OCI-LY1 (cell line): ENCODE results near the gene CARS1.

Source experiments
- H2AFZ ChIP-seq: fragments of 200-600 bp; sonication (generic), shearing (Covaris generic); 2 replicates; pipeline ENCODE4 v1.6.0; 2014; ENCODE audit warnings: antibody characterized with exemption, mild to moderate bottlenecking, low read length
- H3F3A ChIP-seq: fragments of 200-600 bp; sonication (generic), shearing (Covaris generic); 2 replicates; pipeline ENCODE4 v1.6.0; 2014; ENCODE audit warnings: mild to moderate bottlenecking, antibody characterized with exemption, low read length, moderate library complexity; ENCODE audit not compliant: insufficient read depth
- H3K27ac ChIP-seq: fragments of 200-600 bp; sonication (generic); 2 replicates; pipeline ENCODE4 v1.5.1; 2014; ENCODE audit warnings: low read length, mixed run types, mild to moderate bottlenecking, low read depth; ENCODE audit not compliant: poor library complexity, severe bottlenecking
- H3K27me3 ChIP-seq: fragments of 200-600 bp; sonication (generic); 2 replicates; pipeline ENCODE4 v1.6.0; 2014; ENCODE audit warnings: antibody characterized with exemption, mild to moderate bottlenecking, low read length, moderate library complexity; ENCODE audit not compliant: insufficient read depth
- H3K36me3 ChIP-seq: fragments of 200-600 bp; sonication (generic); 2 replicates; pipeline ENCODE4 v1.6.1; 2014; ENCODE audit warnings: mild to moderate bottlenecking, antibody characterized with exemption, low read length, moderate library complexity, mixed read lengths; ENCODE audit not compliant: insufficient read depth
- H3K4me1 ChIP-seq: fragments of 200-600 bp; sonication (generic); 2 replicates; pipeline ENCODE4 v1.5.1; 2014; ENCODE audit warnings: mild to moderate bottlenecking, low read length, moderate library complexity; ENCODE audit not compliant: insufficient read depth, severe bottlenecking
- H3K4me2 ChIP-seq: fragments of 200-600 bp; sonication (generic), shearing (Covaris generic); 2 replicates; pipeline ENCODE4 v1.6.1; 2014; ENCODE audit warnings: low read length
- H3K4me3 ChIP-seq: fragments of 200-600 bp; sonication (generic); 2 replicates; pipeline ENCODE4 v1.5.1; 2014; ENCODE audit warnings: low read length, low read depth, mild to moderate bottlenecking, mixed read lengths; ENCODE audit not compliant: poor library complexity, severe bottlenecking
- H3K79me2 ChIP-seq: fragments of 200-600 bp; shearing (Covaris generic); 2 replicates; pipeline ENCODE4 v1.6.1; 2016; ENCODE audit warnings: mixed run types, low read length, mixed read lengths; ENCODE audit not compliant: insufficient read depth
- H3K9ac ChIP-seq: fragments of 200-600 bp; sonication (generic), shearing (Covaris generic); 2 replicates; pipeline ENCODE4 v1.6.1; 2014; ENCODE audit warnings: mild to moderate bottlenecking, low read length, mixed read lengths
- H3K9me2 ChIP-seq: fragments of 200-600 bp; sonication (generic), shearing (Covaris generic); 2 replicates; pipeline ENCODE4 v1.6.1; 2014; ENCODE audit warnings: low read depth, mild to moderate bottlenecking, low read length, mixed read lengths
- H3K9me3 ChIP-seq: fragments of 200-600 bp; shearing (Covaris generic); 2 replicates; pipeline ENCODE4 v1.6.1; 2014; ENCODE audit warnings: low read length, mixed read lengths
- H4K20me1 ChIP-seq: fragments of 200-600 bp; sonication (generic), shearing (Covaris generic); 2 replicates; pipeline ENCODE4 v1.6.0; 2016; ENCODE audit warnings: mild to moderate bottlenecking, low read length; ENCODE audit not compliant: insufficient read depth
- EZH2 ChIP-seq: fragments of 200-600 bp; sonication (generic), shearing (Covaris generic); IDR thresholded peaks from 2 replicates; pipeline ENCODE4 v1.8.0; 2017; ENCODE audit warnings: borderline replicate concordance, mixed run types, mild to moderate bottlenecking, antibody characterized with exemption, low read length, moderate library complexity, mixed read lengths
- TF ChIP-seq, protein P1 (sequence below): fragments of 200-600 bp; sonication (generic), shearing (Covaris generic); IDR thresholded peaks from 2 replicates; pipeline ENCODE4 v1.5.1; 2017; ENCODE audit warnings: mild to moderate bottlenecking, antibody characterized with exemption, low read length, moderate library complexity, mixed read lengths

CARS1 gene

DNA sequence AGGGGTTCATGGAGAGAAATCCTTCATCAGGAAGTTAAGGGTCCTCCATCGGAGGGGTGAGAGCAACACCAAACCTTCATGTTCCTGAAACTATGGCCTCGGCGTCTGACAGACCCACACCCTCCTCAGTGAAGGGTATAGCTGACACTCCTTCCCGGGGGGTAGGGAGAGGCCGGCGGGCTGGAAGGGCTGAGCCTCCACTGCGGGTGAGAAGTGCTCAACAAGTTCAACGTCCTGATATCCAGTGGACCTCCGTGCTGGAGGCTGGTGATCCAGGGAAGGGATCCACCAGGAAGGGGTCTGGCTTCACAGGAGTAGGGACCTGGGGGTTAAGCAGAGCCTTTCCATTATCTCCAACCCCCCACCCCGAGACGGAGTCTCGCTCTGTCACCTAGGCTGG lies 12.3 kb downstream of the CARS1 start:
- Histone ChIP-seq H3K9ac (no peak overlapping the region), H3K27ac (no peak overlapping the region), H3K4me2 (no peak overlapping the region), H3K9me3 (no peaks in the 10 kb centered on the region), H3K4me3 (no peak overlapping the region), H3K79me2 (peaks cover 3% of the 10 kb centered on the region; the same call in 1 of the 2 replicates), H3K27me3 (no peaks in the 10 kb centered on the region), H4K20me1 (no peaks in the 10 kb centered on the region), H2AFZ (no peak overlapping the region), H3F3A (no peaks in the 10 kb centered on the region), H3K36me3 (peaks cover 21% of the 10 kb centered on the region; the same call in 1 of the 2 replicates), H3K9me2 (no peaks in the 10 kb centered on the region), H3K4me1 (peaks cover 8% of the 10 kb centered on the region)
- TF ChIP-seq, protein P1, sequence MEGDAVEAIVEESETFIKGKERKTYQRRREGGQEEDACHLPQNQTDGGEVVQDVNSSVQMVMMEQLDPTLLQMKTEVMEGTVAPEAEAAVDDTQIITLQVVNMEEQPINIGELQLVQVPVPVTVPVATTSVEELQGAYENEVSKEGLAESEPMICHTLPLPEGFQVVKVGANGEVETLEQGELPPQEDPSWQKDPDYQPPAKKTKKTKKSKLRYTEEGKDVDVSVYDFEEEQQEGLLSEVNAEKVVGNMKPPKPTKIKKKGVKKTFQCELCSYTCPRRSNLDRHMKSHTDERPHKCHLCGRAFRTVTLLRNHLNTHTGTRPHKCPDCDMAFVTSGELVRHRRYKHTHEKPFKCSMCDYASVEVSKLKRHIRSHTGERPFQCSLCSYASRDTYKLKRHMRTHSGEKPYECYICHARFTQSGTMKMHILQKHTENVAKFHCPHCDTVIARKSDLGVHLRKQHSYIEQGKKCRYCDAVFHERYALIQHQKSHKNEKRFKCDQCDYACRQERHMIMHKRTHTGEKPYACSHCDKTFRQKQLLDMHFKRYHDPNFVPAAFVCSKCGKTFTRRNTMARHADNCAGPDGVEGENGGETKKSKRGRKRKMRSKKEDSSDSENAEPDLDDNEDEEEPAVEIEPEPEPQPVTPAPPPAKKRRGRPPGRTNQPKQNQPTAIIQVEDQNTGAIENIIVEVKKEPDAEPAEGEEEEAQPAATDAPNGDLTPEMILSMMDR, result no peak
- no peak for TF ChIP-seq EZH2

DNA sequence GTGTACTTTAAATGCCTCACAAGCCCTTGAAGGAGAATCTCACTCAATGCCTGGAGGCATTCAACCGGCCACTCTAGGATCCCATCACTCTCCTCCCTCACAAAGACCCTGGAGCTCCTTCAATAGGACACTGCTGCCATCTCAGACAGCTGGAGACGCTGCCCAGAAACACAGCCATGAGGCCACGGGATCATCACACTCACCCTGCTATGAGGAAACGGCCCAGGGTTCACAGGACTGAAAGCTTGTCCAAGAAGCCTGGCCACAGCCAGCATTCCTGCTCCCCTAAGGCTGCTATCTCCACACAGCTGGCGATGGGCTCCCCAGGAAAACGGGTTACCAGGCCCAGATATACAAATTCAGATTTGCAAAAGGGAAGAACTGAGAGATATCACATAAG lies 13.2 kb downstream of the CARS1 start:
- TF ChIP-seq EZH2, result no peak
- TF ChIP-seq, protein P1, result no peak
- no peak overlapping the region for H3K4me2 ChIP-seq
- H3F3A ChIP-seq, result no peaks in the 10 kb centered on the region
- no peaks in the 10 kb centered on the region for H3K79me2 ChIP-seq
- H3K27me3 ChIP-seq, result no peaks in the 10 kb centered on the region
- no peaks in the 10 kb centered on the region for H4K20me1 ChIP-seq
- H3K9me2 ChIP-seq, result no peaks in the 10 kb centered on the region
- H3K9ac ChIP-seq, result no peak overlapping the region
- no peak overlapping the region for H3K4me3 ChIP-seq
- H2AFZ ChIP-seq, result no peak overlapping the region
- peaks cover 30% of the 10 kb centered on the region; the same call in 1 of the 2 replicates for H3K36me3 ChIP-seq
- H3K9me3 ChIP-seq, result no peaks in the 10 kb centered on the region
- H3K4me1 ChIP-seq, result no peaks in the 10 kb centered on the region
- H3K27ac ChIP-seq, result no peak overlapping the region

DNA sequence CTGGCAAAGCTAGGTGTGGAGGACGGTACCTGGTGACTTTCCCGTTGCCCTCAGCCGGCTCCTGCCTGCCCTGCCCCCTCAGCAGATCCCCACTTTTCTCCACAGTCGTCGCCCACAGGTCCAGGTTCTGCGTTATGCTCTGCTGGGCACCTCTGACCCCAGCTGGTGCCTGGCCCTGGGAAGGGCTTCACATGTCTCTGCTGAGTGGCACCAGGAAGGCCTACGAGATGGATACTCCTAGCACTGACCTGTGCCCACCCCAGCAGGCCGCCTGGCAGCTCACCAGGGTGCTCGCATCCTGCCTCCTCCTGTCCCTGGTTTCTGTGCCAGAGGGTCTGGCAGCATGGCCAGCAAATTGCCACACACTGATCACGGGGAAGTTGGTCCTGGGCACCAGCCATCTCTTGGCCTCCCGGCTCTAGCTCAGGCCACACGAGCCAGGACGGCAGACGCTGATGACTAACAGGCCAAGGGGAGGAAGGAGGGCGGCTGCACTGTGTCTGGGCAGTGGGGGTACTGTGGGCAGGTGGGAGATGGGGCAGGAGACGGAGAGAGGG lies 13.8 kb downstream of the CARS1 start:
- no peaks in the 10 kb centered on the region for H3K9me3 ChIP-seq
- no peaks in the 10 kb centered on the region for H4K20me1 ChIP-seq
- H3K36me3 ChIP-seq, result peaks cover 33% of the 10 kb centered on the region; the same call in 1 of the 2 replicates
- TF ChIP-seq, protein P1, result no peak
- TF ChIP-seq EZH2, result no peak
- no peak overlapping the region for H3K4me3 ChIP-seq
- no peak overlapping the region for H2AFZ ChIP-seq
- no peaks in the 10 kb centered on the region for H3K4me1 ChIP-seq
- H3K27ac ChIP-seq, result no peak overlapping the region
- no peaks in the 10 kb centered on the region for H3K27me3 ChIP-seq
- H3F3A ChIP-seq, result no peaks in the 10 kb centered on the region
- H3K79me2 ChIP-seq, result no peaks in the 10 kb centered on the region
- H3K9ac ChIP-seq, result no peak overlapping the region
- H3K9me2 ChIP-seq, result no peaks in the 10 kb centered on the region
- H3K4me2 ChIP-seq, result no peak overlapping the region
